ENCODE data around the gene RERE. TPM values are rescaled to one million over a fixed set of nuclear protein-coding genes. Genes with fewer than 3 reads are reported as not detected.

RERE gene
- total RNA-seq, 4 donors from 2014 or later = 86.4 to 111 (median 103) TPM

GRCh38 chr1:8439015-8439702 is 378.3 kb downstream of the RERE start:
- DNase-seq (ENCODE audit: low spot score in 2 of 2) = peak; percentile 67 to 79
- WGBS, 2 donors = 9 to 10% methylated on average over 8 of the region's 8 CpGs
- H3K4me1 ChIP-seq = peaks cover 0 to 71% (median 37%) of the 10 kb centered on the region in 4 donors
- H3K9me3 ChIP-seq = no peaks in the 10 kb centered on the region
- H3K4me3 ChIP-seq = no peak overlapping the region
- TF ChIP-seq POLR2A (IDR thresholded peaks at IDR 0.05) = no peak
- TF ChIP-seq CTCF (IDR thresholded peaks at IDR 0.05) = peak in 3 of 5 experiments; percentile 9 to 21 (median 14)
- peak in 1 of 2 donors; percentile 67 for TF ChIP-seq EP300 (IDR thresholded peaks at IDR 0.05)
- H3K27ac ChIP-seq = peak overlapping the region; percentile 8 to 84 (median 48)
- no peaks in the 10 kb centered on the region for H3K27me3 ChIP-seq
- no peaks in the 10 kb centered on the region for H3K36me3 ChIP-seq

GRCh38 chr1:8438489-8438888 is 379.0 kb downstream of the RERE start:
- no peaks in the 10 kb centered on the region for H3K9me3 ChIP-seq
- peak overlapping the region; percentile 15 to 84 (median 56) for H3K27ac ChIP-seq
- H3K36me3 ChIP-seq = no peaks in the 10 kb centered on the region
- no peaks in the 10 kb centered on the region for H3K27me3 ChIP-seq
- H3K4me1 ChIP-seq = peaks cover 0 to 72% (median 37%) of the 10 kb centered on the region in 4 donors
- no peak overlapping the region for H3K4me3 ChIP-seq
- DNase-seq (ENCODE audit: low spot score in 2 of 2) = no peak
- TF ChIP-seq POLR2A (IDR thresholded peaks at IDR 0.05) (no peak), CTCF (IDR thresholded peaks at IDR 0.05) (no peak), EP300 (IDR thresholded peaks at IDR 0.05) (no peak)
- WGBS, 2 donors = 32 to 42% methylated on average over 4 of the region's 4 CpGs

GRCh38 chr1:8437347-8437746 is 380.1 kb downstream of the RERE start:
- peaks cover 0 to 72% (median 37%) of the 10 kb centered on the region in 4 donors for H3K4me1 ChIP-seq
- peak overlapping the region in 3 of 4 donors; percentile 33 to 84 (median 80) for H3K27ac ChIP-seq
- no peaks in the 10 kb centered on the region for H3K36me3 ChIP-seq
- TF ChIP-seq POLR2A (IDR thresholded peaks at IDR 0.05) (no peak), CTCF (IDR thresholded peaks at IDR 0.05) (no peak), EP300 (IDR thresholded peaks at IDR 0.05) (no peak)
- H3K4me3 ChIP-seq = no peak overlapping the region
- H3K9me3 ChIP-seq = no peaks in the 10 kb centered on the region
- DNase-seq (ENCODE audit: low spot score in 2 of 2) = no peak
- H3K27me3 ChIP-seq = no peaks in the 10 kb centered on the region
- WGBS, 2 donors = 69 to 71% methylated on average over 4 of the region's 4 CpGs

- H3K9me3 ChIP-seq = no peaks in the 10 kb centered on the region
- DNase-seq (ENCODE audit: low spot score in 2 of 2) = no peak
- H3K4me3 ChIP-seq = no peak overlapping the region
- no peaks in the 10 kb centered on the region for H3K36me3 ChIP-seq
- peak overlapping the region in 2 of 4 donors; percentile 80 to 84 for H3K27ac ChIP-seq
- H3K4me1 ChIP-seq = peaks cover 0 to 62% (median 37%) of the 10 kb centered on the region in 4 donors
- 85 to 86% methylated on average over 3 of the region's 3 CpGs for WGBS, 2 donors
- TF ChIP-seq POLR2A (IDR thresholded peaks at IDR 0.05) = no peak
- TF ChIP-seq CTCF (IDR thresholded peaks at IDR 0.05) = no peak
- TF ChIP-seq EP300 (IDR thresholded peaks at IDR 0.05) = no peak
- no peaks in the 10 kb centered on the region for H3K27me3 ChIP-seq
Measured at GRCh38 chr1:8435569-8436071, 381.8 kb downstream of the RERE start.

- no peak overlapping the region for H3K4me3 ChIP-seq
- no peak overlapping the region for H3K27ac ChIP-seq
- TF ChIP-seq POLR2A (IDR thresholded peaks at IDR 0.05) (no peak), CTCF (IDR thresholded peaks at IDR 0.05) (no peak), EP300 (IDR thresholded peaks at IDR 0.05) (no peak)
- peaks cover 0 to 64% (median 26%) of the 10 kb centered on the region in 4 donors for H3K4me1 ChIP-seq
- no peaks in the 10 kb centered on the region for H3K27me3 ChIP-seq
- H3K36me3 ChIP-seq = no peaks in the 10 kb centered on the region
- no peaks in the 10 kb centered on the region for H3K9me3 ChIP-seq
- WGBS, 2 donors = 93 to 97% methylated on average over 4 of the region's 4 CpGs
- DNase-seq (ENCODE audit: low spot score in 2 of 2) = no peak
Measured at GRCh38 chr1:8434101-8434500, 383.3 kb downstream of the RERE start.
